Vagina (tissue), 2 donors: ENCODE results near the gene PIAS3.

Experiments used
- CTCF ChIP-seq, 3 experiments: fragments of 450-650 bp in 2 of 3; fragments of 200-600 bp in 1 of 3; sonication (generic) in 1 of 3; IDR thresholded peaks; one replicate each; pipeline ENCODE4 v1.5.1; 2017 to 2019; ENCODE audit warnings: antibody characterized with exemption in 3 of 3, mild to moderate bottlenecking in 2 of 3, moderate library complexity in 2 of 3
- POLR2A ChIP-seq, 2 donors: fragments of 450-650 bp; IDR thresholded peaks; one replicate each; pipeline ENCODE4 v1.6.1; 2017; ENCODE audit warnings: antibody characterized with exemption in 2 of 2, mild to moderate bottlenecking in 2 of 2, moderate library complexity in 2 of 2

DNA sequence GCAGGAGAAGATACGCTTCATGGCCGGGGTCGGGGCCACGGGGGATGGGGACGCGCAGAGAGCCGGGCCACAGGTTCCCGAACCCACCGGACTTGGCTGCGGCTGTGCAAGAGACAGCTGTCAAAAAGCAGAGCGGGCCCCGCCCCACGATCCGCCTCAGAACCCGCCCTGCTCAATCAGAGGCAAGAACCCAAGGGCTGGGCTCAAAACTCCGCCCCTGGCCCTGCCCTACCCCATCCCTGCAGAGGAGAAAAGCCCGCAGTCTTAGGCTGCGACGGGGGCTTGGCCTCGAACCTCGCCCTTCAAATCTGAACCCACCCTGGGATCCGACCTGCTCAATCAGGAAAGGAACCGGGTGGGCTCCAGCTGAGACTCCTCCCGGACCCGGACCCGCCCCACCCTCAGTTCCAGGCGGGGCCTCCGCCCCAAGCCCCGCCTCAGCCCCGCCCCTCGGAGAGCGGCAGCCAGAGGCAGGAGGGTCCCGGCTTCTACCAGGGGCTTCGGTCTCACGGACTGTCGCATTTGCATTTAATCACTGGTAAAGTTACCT lies 26.9 kb upstream of the PIAS3 start, which contains the start of gene ANKRD35:
- TF ChIP-seq POLR2A (IDR thresholded peaks at IDR 0.05) (no peak), CTCF (IDR thresholded peaks at IDR 0.05) (no peak)
